ENCODE measurements around the gene CHD3. TPM values are rescaled to one million over a fixed set of nuclear protein-coding genes. Genes with fewer than 3 reads are reported as not detected.

Gene CHD3
- total and polyA plus RNA-seq, 2 of the 13 experiments (the other 11 are each of a cell fraction or from before 2014, with no cell fraction given) = 2.7 to 3.7 TPM

GRCh38 chr17:7915611-7916384, 27.2 kb downstream of the CHD3 start, which contains the start of gene RNF227:
TSS of gene RNF227 (minus strand) at chr17:7916289. CDS start at chr17:7916195, 94 bp downstream.
- no peaks in the 10 kb centered on the region for H3K9me3 ChIP-seq (ENCODE audit: low read length)
- no peaks in the 10 kb centered on the region for H4K20me1 ChIP-seq (ENCODE audit: insufficient read depth, low read length)
- ChIA-PET POLR2A (interaction anchor here (0.5 to 4.5 kb wide), 8 partner anchors 10 to 295 kb away, joined by 3 to 27 read pairs (median 4); partner anchors contain the start of genes AURKB, CNTROB, NAA38 and TRAPPC1), CTCF (ENCODE audit: low intra/inter-chr PET ratio, low total read pairs) (interaction anchor here (4.6 kb wide), 1 partner anchor 75 kb away, joined by 70 read pairs; no protein-coding TSS in a partner anchor)
- peak within 1 kb of the TSS; percentile 68 for H3K4me2 ChIP-seq (ENCODE audit: low read depth, low read length)
- WGBS (ENCODE audit: low lambda C conversion rate) = 3% methylated on average over 32 of the region's 100 CpGs
- H3K9ac ChIP-seq (ENCODE audit: insufficient read depth, low read depth, low read length) = no peak within 1 kb of the TSS
- BruUV-seq (replicated peaks) = no TSS peak
- FAIRE-seq (no peak), ATAC-seq (peak; percentile 67), DNase-seq (ENCODE audit: low spot score) (peak; percentile 14)
- H3K79me2 ChIP-seq (ENCODE audit: insufficient read depth, low read length) = no peaks in the 10 kb centered on the region
- in situ Hi-C loops (cut with HindIII; ENCODE audit: extremely low pct_ligation_motif_present, low pct_unique_long_range_greater_than_20kb) (no loop called here), intact Hi-C loops (cut with micrococcal nuclease; ENCODE audit: unreplicated experiment) (no loop called here)
- H2AFZ ChIP-seq (ENCODE audit: low read length) = no peak within 1 kb of the TSS
- H3K4me1 ChIP-seq (ENCODE audit: insufficient read depth, low read length) = peaks cover 22% of the 10 kb centered on the region
- no peaks in the 10 kb centered on the region for H3K36me3 ChIP-seq (replicated peaks in 1 of 2; ENCODE audit: control insufficient read depth in 1 of 2, insufficient read depth in 2 of 2, low read length in 2 of 2)
- H3K27ac ChIP-seq (ENCODE audit: extremely low read length, insufficient read depth, low read length) = no peak within 1 kb of the TSS
- H3K4me3 ChIP-seq (replicated peaks in 1 of 3; ENCODE audit: insufficient read depth in 1 of 3, low read depth in 2 of 3, low read length in 3 of 3) = peak within 1 kb of the TSS in 2 of 3 experiments; percentile 45 to 62; a peak in 3 of 6 replicates
- H3K27me3 ChIP-seq (ENCODE audit: control insufficient read depth in 1 of 2, insufficient read depth in 2 of 2, low read length in 2 of 2) = peaks cover 0 to 3% of the 10 kb centered on the region in 2 experiments; a peak in 1 of 5 replicates
- TF ChIP-seq ZNF124 (CRISPR knock-in tag; IDR thresholded peaks at IDR 0.05) = peak; percentile 62; the same call in 1 of the 2 replicates
- TF ChIP-seq EP300 (IDR thresholded peaks at IDR 0.05; ENCODE audit: low read depth in 2 of 2, low read length in 2 of 2) = no peak
- TF ChIP-seq EP300 (CRISPR knock-in tag; IDR thresholded peaks at IDR 0.05; ENCODE audit: borderline replicate concordance) = no peak; the same call in 1 of the 2 replicates
- no peak; the same call in 1 of the 2 replicates for TF ChIP-seq SALL2 (CRISPR knock-in tag; IDR thresholded peaks at IDR 0.05)
- peak; percentile 76; the same call in 1 of the 2 replicates for TF ChIP-seq EED (CRISPR knock-in tag; IDR thresholded peaks at IDR 0.05)
- TF ChIP-seq EEA1 (CRISPR knock-in tag; IDR thresholded peaks at IDR 0.05; ENCODE audit: borderline replicate concordance) = peak; percentile 77; the same call in 1 of the 2 replicates
- peak; percentile 95; the same call in 1 of the 2 replicates for TF ChIP-seq ZNF776 (CRISPR knock-in tag; IDR thresholded peaks at IDR 0.05)
- no peak for TF ChIP-seq PHB2 (IDR thresholded peaks at IDR 0.05; ENCODE audit: partially characterized antibody)
- no peak for TF ChIP-seq HNRNPH1 (optimal IDR thresholded peaks at IDR 0.05; ENCODE audit: low read depth, low read length)
- TF ChIP-seq ZKSCAN1 (IDR thresholded peaks at IDR 0.05; ENCODE audit: low read length) = no peak
- TF ChIP-seq UBTF (CRISPR knock-in tag; IDR thresholded peaks at IDR 0.05) = no peak
- TF ChIP-seq SKI (IDR thresholded peaks at IDR 0.05; ENCODE audit: partially characterized antibody) = no peak
- TF ChIP-seq ZKSCAN5 (CRISPR knock-in tag; IDR thresholded peaks at IDR 0.05) = no peak
- no peak for TF ChIP-seq ZMYM3 (CRISPR knock-in tag; IDR thresholded peaks at IDR 0.05)
- TF ChIP-seq ZNF746 (CRISPR knock-in tag; IDR thresholded peaks at IDR 0.05) = no peak
- no peak for TF ChIP-seq MED13 (CRISPR knock-in tag; IDR thresholded peaks at IDR 0.05)
- no peak for TF ChIP-seq FOXA3 (CRISPR knock-in tag; IDR thresholded peaks at IDR 0.05)
- TF ChIP-seq ATRX (CRISPR knock-in tag; IDR thresholded peaks at IDR 0.05; ENCODE audit: borderline replicate concordance) = no peak
- TF ChIP-seq HOXA5 (CRISPR knock-in tag; IDR thresholded peaks at IDR 0.05) = peak; percentile 62; the same call in 1 of the 2 replicates
- no peak for TF ChIP-seq EZH2 (conservative IDR thresholded peaks at IDR 0.05; ENCODE audit: low read depth, low read length)
- TF ChIP-seq ZNF264 (CRISPR knock-in tag; IDR thresholded peaks at IDR 0.05) = no peak
- no peak for TF ChIP-seq PCBP1 (IDR thresholded peaks at IDR 0.05; ENCODE audit: borderline replicate concordance, low read depth, low read length)
- no peak for TF ChIP-seq ZNF570 (CRISPR knock-in tag; IDR thresholded peaks at IDR 0.05; ENCODE audit: borderline replicate concordance)
- TF ChIP-seq ZNF766 (CRISPR knock-in tag; IDR thresholded peaks at IDR 0.05; ENCODE audit: borderline replicate concordance) = peak; percentile 94; the same call in 1 of the 2 replicates
- TF ChIP-seq GABPB1 (CRISPR knock-in tag; IDR thresholded peaks at IDR 0.05) = peak; percentile 62; the same call in 1 of the 2 replicates
